RWPE1 (cell line): ENCODE measurements around the gene SAMD14.

ENCODE experiments used
- CTCF ChIA-PET: fragments of 350-600 bp; sonication (Branson Sonifier 250); formaldehyde crosslinking; extraction: SDS; loops from one replicate; lab custom pipeline; 2021; lab: Yijun Ruan, JAX
- POLR2A ChIA-PET: fragments of 400-600 bp; formaldehyde crosslinking; extraction: SDS; loops from one replicate; lab custom pipeline; 2020; ENCODE audit warnings: antibody characterized with exemption; ENCODE audit not compliant: low non-redundant PET; lab: Yijun Ruan, JAX
- DNase-seq: peaks from one replicate; pipeline ENCODE4 v3.0.0; 2012; ENCODE audit warnings: low spot score
- H3K27ac ChIP-seq: fragments of 450-650 bp; 2 replicates; pipeline ENCODE4 v1.5.1; 2017
- CTCF ChIP-seq: fragments of 450-650 bp; conservative IDR thresholded peaks from 2 replicates; pipeline ENCODE4 v1.5.1; 2017; ENCODE audit warnings: low read depth, mild to moderate bottlenecking

Gene SAMD14

GRCh38 chr17:50154604-50155003 lies 24.6 kb upstream of the SAMD14 start:
- CTCF ChIA-PET = interaction anchor here (0.6 kb wide), 1 partner anchor 101 kb away, joined by 3 read pairs; no protein-coding TSS in a partner anchor
- no peak for DNase-seq
- TF ChIP-seq CTCF = no peak
- POLR2A ChIA-PET = no interaction called here
- peak overlapping the region; percentile 98 for H3K27ac ChIP-seq

- peak; percentile 60 for DNase-seq
- TF ChIP-seq CTCF = no peak
- peak overlapping the region; percentile 98 for H3K27ac ChIP-seq
- CTCF ChIA-PET = interaction anchor here (0.6 to 2.1 kb wide), 4 partner anchors 7 to 720 kb away, joined by 3 to 12 read pairs (median 5); no protein-coding TSS in a partner anchor
- POLR2A ChIA-PET = no interaction called here
These were observed 24.0 kb upstream of the SAMD14 start for GRCh38 chr17:50153650-50154575.

GRCh38 chr17:50152736-50153135 lies 22.8 kb upstream of the SAMD14 start:
- ChIA-PET CTCF (interaction anchor here (0.6 to 2.1 kb wide), 5 partner anchors 9 to 59 kb away, joined by 3 to 12 read pairs (median 4); no protein-coding TSS in a partner anchor), POLR2A (no interaction called here)
- no peak for DNase-seq
- peak overlapping the region; percentile 98 for H3K27ac ChIP-seq
- TF ChIP-seq CTCF = no peak

GRCh38 chr17:50151937-50152547 lies 22.1 kb upstream of the SAMD14 start:
- peak; percentile 92 for DNase-seq
- H3K27ac ChIP-seq = peak overlapping the region; percentile 98
- no peak for TF ChIP-seq CTCF
- ChIA-PET CTCF (interaction anchor here (0.6 to 2.1 kb wide), 8 partner anchors 9 to 351 kb away, joined by 3 to 12 read pairs (median 4); no protein-coding TSS in a partner anchor), POLR2A (interaction anchor here (0.5 kb wide), 1 partner anchor 94 kb away, joined by 7 read pairs; no protein-coding TSS in a partner anchor)

GRCh38 chr17:50151041-50151936 lies 21.3 kb upstream of the SAMD14 start:
- H3K27ac ChIP-seq = peak overlapping the region; percentile 98
- peak; percentile 71 for TF ChIP-seq CTCF
- ChIA-PET POLR2A (interaction anchor here (0.5 to 0.6 kb wide), 4 partner anchors 12 to 1329 kb away, joined by 4 to 7 read pairs (median 6); no protein-coding TSS in a partner anchor), CTCF (interaction anchor here (0.6 to 2.1 kb wide), 9 partner anchors 10 to 352 kb away, joined by 3 to 12 read pairs (median 4); no protein-coding TSS in a partner anchor)
- peak; percentile 91 for DNase-seq
